RWPE2 (cell line): ENCODE measurements around the gene ZBTB49.

Source experiments
- ATAC-seq: fragments of 200-7000 bp; cut with Tn5 transposase; 3 replicates; pipeline ENCODE4 v1.9.1; 2021; ENCODE audit warnings: low read depth
- DNase-seq: peaks from one replicate; pipeline ENCODE4 v3.0.0-alpha.2; 2020; ENCODE audit warnings: low spot score
- H3K27ac ChIP-seq: fragments of 450-650 bp; 2 replicates; pipeline ENCODE4 v1.5.1; 2017; ENCODE audit warnings: mild to moderate bottlenecking; ENCODE audit not compliant: poor library complexity, severe bottlenecking
- H3K27me3 ChIP-seq: fragments of 250-450 bp; sonication (Bioruptor Pico); 2 replicates; pipeline ENCODE4 v1.5.1; 2021; ENCODE audit warnings: mild to moderate bottlenecking, moderate library complexity; ENCODE audit not compliant: insufficient read depth, poor library complexity, severe bottlenecking
- H3K36me3 ChIP-seq: fragments of 250-450 bp; sonication (Bioruptor Pico); 2 replicates; pipeline ENCODE4 v1.5.1; 2020; ENCODE audit warnings: low read depth, mild to moderate bottlenecking, moderate library complexity
- H3K4me1 ChIP-seq: fragments of 250-450 bp; sonication (Bioruptor Pico); 2 replicates; pipeline ENCODE4 v1.5.1; 2021; ENCODE audit warnings: mild to moderate bottlenecking, moderate library complexity; ENCODE audit not compliant: insufficient read depth, poor library complexity, severe bottlenecking
- H3K4me3 ChIP-seq: fragments of 250-450 bp; sonication (Bioruptor Pico); 2 replicates; pipeline ENCODE4 v1.5.1; 2021; ENCODE audit warnings: mild to moderate bottlenecking, moderate library complexity; ENCODE audit not compliant: severe bottlenecking
- H3K9me3 ChIP-seq: fragments of 250-450 bp; sonication (Bioruptor Pico); 2 replicates; pipeline ENCODE4 v1.5.1; 2021; ENCODE audit warnings: mild to moderate bottlenecking, moderate library complexity; ENCODE audit not compliant: severe bottlenecking
- TF ChIP-seq, protein P1 (sequence below): fragments of 450-650 bp; IDR thresholded peaks from one replicate; pipeline ENCODE4 v1.5.1; 2017; ENCODE audit warnings: mild to moderate bottlenecking, moderate library complexity; ENCODE audit not compliant: poor library complexity, severe bottlenecking

The ZBTB49 gene

DNA sequence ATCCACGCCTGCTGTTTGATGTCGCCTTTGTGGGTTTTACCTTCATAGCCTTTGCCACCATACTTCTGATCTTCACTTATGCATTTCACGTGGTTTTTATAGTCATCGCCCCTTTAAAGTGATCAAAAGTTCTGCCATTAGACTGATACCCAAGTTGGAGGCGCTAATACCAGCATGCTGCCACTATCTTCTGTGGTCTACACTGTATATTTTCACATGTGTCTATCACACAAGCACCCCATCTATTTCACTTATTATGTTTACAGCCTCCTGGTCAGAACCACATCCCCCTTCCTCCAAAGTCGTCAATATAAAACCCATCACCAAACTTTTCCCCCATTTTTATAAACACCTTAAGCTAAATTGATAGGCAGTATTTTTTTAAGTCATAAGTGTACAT, 8.3 kb upstream of the ZBTB49 start:
- H3K36me3 ChIP-seq = peaks cover 92% of the 10 kb centered on the region
- DNase-seq (no peak), ATAC-seq (no peak)
- H3K27me3 ChIP-seq = no peaks in the 10 kb centered on the region
- no peak overlapping the region for H3K4me3 ChIP-seq
- no peak overlapping the region for H3K27ac ChIP-seq
- no peaks in the 10 kb centered on the region for H3K9me3 ChIP-seq
- TF ChIP-seq, protein P1, sequence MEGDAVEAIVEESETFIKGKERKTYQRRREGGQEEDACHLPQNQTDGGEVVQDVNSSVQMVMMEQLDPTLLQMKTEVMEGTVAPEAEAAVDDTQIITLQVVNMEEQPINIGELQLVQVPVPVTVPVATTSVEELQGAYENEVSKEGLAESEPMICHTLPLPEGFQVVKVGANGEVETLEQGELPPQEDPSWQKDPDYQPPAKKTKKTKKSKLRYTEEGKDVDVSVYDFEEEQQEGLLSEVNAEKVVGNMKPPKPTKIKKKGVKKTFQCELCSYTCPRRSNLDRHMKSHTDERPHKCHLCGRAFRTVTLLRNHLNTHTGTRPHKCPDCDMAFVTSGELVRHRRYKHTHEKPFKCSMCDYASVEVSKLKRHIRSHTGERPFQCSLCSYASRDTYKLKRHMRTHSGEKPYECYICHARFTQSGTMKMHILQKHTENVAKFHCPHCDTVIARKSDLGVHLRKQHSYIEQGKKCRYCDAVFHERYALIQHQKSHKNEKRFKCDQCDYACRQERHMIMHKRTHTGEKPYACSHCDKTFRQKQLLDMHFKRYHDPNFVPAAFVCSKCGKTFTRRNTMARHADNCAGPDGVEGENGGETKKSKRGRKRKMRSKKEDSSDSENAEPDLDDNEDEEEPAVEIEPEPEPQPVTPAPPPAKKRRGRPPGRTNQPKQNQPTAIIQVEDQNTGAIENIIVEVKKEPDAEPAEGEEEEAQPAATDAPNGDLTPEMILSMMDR = no peak
- H3K4me1 ChIP-seq = peaks cover 11% of the 10 kb centered on the region

DNA sequence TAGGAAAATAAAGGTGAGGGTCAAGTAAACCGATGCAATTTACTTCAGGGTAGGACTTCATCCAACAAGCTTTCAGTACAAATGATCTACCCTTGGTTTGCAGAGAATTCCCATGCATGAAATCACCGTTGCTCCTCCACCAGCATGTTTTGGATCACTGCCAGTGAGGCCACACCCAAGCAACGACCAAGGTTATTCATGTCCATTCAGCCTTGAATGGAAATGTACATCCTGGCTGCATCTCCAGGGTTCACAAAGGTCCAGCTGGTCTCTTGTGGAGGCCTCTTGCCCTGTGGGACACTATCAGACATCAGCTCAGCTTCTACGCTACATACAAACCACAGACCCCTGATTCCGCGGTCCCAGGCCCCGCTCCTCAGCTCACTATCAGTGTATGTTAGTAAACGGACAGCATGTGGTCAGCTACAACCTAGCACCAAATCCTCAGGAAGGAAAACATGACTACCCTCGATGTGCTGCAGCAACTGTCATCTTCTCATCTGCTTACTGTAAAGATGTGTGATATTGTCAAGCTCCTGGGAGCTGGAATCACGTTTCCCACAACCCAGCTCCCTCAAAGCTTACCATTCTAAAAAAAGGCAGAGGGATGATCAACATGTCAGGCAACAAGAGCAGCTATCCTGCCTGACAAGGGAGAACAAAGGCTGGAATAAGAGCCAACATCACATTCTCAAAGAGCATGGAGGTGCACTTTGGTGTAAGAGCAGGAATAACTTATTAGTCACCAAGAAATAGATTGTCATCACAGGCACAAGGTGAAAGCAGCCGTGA, 5.0 kb upstream of the ZBTB49 start:
- TF ChIP-seq, protein P1 = no peak
- Histone ChIP-seq H3K9me3 (no peaks in the 10 kb centered on the region), H3K36me3 (peaks cover 63% of the 10 kb centered on the region), H3K4me1 (peaks cover 13% of the 10 kb centered on the region), H3K4me3 (no peak overlapping the region), H3K27ac (no peak overlapping the region), H3K27me3 (no peaks in the 10 kb centered on the region)
- ATAC-seq (peak; percentile 50; the same call in 2 of the 3 replicates), DNase-seq (no peak)

- Histone ChIP-seq H3K36me3 (peaks cover 33% of the 10 kb centered on the region), H3K4me3 (no peak overlapping the region), H3K27ac (no peak overlapping the region), H3K27me3 (no peaks in the 10 kb centered on the region), H3K9me3 (no peaks in the 10 kb centered on the region), H3K4me1 (peaks cover 17% of the 10 kb centered on the region)
- ATAC-seq (no peak), DNase-seq (no peak)
- TF ChIP-seq, protein P1 = no peak
These were observed 2.0 kb upstream of the ZBTB49 start for GRCh38 chr4:4288098-4288497.

- Histone ChIP-seq H3K4me1 (peaks cover 17% of the 10 kb centered on the region), H3K36me3 (peaks cover 23% of the 10 kb centered on the region), H3K4me3 (peak overlapping the region; percentile 65), H3K27ac (no peak overlapping the region), H3K9me3 (no peaks in the 10 kb centered on the region), H3K27me3 (no peaks in the 10 kb centered on the region)
- TF ChIP-seq, protein P1 = no peak
- ATAC-seq (no peak), DNase-seq (no peak)
These were observed 996 bp upstream of the ZBTB49 start for GRCh38 chr4:4289055-4289454.

DNA sequence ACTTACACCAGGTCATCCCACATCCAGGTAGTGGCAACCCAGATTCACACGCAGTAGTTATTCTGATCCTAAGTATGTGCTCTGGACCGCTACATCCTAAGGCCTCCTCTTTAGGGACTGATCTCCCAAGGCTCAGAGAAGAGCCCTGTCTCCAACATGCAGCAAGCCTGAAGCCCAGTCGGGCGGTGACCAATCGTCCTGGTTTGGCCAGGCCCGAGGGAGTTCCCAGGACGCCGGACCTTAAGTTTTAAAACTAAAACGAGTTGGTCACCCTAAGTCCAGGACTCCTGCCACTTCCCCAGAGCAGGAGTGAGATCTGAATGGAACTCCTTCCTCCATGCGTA, 482 bp upstream of the ZBTB49 start:
- H3K36me3 ChIP-seq = peaks cover 18% of the 10 kb centered on the region
- H3K27ac ChIP-seq = no peak overlapping the region
- no peaks in the 10 kb centered on the region for H3K27me3 ChIP-seq
- peak overlapping the region; percentile 65 for H3K4me3 ChIP-seq
- peaks cover 16% of the 10 kb centered on the region for H3K4me1 ChIP-seq
- peak; percentile 49 for ATAC-seq
- DNase-seq = no peak
- no peaks in the 10 kb centered on the region for H3K9me3 ChIP-seq
- TF ChIP-seq, protein P1 = no peak
